ENCODE data around the gene RNF39.
A peak's percentile ranks its signal among the peaks of the same experiment; 100 is the strongest.
"Not testable (repeated sequence)": the region's sequence is repeated elsewhere in the genome, so short reads cannot be mapped to it uniquely, and the experiment has no call there.

RNF39 gene, protein sequence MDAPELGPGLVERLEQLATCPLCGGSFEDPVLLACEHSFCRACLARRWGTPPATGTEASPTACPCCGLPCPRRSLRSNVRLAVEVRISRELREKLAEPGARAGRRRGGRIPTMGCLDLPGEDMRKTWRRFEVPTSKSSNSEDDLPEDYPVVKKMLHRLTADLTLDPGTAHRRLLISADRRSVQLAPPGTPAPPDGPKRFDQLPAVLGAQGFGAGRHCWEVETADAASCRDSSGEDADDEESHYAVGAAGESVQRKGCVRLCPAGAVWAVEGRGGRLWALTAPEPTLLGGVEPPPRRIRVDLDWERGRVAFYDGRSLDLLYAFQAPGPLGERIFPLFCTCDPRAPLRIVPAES

DNA sequence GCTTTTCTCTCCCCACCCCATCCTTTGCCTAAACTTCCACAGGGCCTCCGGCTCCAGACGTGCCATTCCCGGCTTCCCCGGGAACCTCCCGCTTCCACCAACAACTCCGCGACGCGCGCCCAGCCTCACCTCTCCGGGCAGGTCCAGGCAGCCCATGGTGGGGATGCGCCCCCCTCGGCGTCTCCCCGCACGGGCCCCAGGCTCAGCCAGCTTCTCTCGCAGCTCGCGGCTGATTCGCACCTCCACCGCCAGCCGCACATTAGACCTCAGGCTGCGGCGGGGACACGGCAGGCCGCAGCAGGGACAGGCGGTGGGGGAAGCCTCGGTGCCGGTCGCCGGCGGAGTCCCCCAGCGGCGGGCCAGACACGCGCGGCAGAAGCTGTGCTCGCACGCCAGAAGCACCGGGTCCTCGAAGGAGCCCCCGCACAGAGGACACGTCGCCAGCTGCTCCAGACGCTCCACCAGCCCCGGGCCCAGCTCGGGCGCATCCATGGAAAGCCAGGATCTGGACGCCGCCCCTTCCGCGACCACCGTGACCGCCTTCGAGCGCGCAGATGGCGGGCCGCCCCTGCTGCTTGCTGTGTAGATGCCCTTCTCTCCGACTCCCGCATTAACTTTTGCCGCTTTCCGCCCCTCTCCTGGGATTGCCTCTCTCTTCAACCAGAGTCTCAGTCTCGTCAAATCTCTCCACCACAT, at the start of gene RNF39:
RNF39 (minus strand) TSS at position 676 of the 696 bp plus-strand sequence; CDS start at position 492, 184 bp downstream.
- no peak for DNase-seq (ENCODE audit: low spot score)

DNA sequence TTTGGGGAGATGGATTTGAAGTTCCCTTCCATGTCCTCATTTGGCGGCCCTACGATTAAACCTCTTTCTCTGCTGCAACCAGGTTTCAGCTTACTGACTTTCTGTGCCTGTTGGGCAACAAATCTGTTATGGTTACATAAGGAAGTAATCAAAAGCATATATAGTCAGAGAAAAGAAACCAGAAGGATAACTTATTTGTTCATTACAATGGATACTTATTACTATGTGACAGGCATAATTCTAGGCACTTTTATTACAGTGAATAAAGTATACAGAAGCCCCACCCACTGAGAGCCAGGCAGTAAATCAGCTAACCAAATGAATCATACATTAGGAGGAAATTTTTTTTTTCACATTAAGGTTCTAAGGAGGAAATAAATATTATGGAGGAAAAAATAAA, 46.9 kb upstream of the RNF39 start:
- no peak for DNase-seq (ENCODE audit: low spot score)

DNA sequence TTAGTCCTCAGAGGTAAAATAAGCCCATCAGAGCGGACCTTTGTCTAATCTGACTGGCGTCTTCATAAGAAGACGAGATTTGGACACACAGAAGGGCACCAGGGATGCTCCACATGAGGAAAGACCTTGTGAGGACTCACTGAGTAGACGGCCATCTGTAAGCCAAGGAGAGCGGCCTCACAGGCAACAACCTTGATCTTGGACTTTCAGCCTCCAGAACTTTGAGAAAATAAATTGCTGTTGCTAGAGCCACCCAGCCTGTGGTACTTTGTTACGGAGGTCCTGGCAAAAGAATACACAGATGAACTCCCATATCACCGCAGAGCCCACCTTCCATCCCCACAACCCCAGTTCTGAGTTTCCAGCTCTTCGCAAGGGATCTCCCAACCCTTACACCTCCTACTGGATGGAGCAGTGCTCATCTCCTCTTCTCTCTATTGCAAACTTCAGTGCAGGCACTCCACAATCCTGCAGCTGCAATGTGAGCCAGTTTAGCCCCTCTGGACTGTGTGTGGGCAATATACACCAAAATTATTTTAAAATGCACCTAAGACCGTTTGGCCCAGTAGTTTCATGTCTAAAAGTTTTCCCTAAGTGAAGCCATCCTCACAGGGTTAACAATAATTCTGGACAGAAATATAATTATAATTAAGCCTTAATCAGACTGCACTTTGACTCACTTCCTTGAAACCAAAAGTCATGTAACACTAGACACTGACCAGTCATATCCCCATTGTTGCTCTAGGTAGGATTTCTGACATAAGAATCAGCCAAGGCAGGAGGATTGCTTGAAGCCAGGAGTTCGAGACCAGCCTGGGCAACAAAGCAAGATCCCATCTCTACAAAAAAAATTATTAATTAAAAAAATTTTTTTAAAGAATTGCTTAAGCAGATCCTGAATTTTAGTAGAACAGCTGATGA, 46.1 kb upstream of the RNF39 start:
- no peak for DNase-seq (ENCODE audit: low spot score)

DNA sequence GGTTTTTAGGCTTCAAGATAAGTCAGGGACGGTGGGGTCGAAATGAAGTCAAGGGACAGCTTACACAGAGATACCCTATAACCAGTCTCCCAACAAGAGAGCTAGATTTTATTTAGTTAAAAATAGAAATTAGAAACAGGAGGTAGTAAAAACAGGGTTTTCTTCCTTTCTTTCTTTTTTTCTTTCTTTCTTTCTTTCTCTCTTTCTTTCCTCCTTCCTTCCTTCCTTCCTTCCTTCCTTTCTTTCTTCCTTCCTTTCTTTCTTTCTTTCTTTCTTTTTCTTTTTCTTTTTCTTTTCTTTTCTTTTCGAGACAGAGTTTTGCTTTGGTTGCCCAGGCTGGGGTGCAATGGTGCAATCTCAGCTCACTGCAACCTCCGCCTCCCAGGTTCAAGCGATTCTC, 43.1 kb upstream of the RNF39 start:
- DNase-seq (ENCODE audit: low spot score), result not testable (repeated sequence)

DNA sequence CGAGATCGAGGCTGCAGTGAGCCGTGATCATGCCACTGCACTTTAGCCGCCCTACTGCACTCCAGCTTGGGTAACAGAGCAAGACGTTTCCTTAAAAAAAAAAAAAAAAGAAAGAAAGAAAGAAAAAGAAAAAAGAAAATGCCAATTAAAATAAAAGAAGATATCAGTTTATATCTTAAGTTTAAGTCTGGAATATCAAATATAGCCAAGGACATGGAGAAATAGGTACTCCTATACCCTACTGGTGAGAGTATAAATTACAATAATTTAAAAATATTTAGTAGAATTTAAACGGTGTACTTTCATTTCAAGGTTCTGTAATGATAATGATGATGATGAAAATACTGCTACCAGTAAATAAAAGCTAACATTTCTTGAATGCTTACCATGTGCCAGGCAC, 41.2 kb upstream of the RNF39 start:
- DNase-seq (ENCODE audit: low spot score), result no peak

DNA sequence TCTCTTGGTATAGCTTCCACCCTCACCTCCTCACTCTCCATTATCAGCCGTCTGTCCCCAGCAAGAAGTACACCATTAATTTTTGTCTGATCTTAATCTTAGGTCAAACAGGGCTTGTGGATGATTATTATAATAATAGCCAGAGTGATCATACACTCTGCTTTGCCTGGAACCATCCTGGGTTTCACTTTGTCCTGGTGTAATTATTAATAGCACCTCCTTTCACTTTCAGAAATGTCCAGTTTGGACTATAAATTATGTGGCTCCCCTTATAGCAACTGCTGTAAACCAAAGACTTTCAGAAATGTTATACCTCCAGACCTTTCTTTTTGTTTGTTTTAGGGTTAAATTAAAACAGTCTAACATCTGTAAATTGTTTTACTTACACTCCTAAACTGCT, 38.3 kb upstream of the RNF39 start:
- DNase-seq (ENCODE audit: low spot score), result no peak

DNA sequence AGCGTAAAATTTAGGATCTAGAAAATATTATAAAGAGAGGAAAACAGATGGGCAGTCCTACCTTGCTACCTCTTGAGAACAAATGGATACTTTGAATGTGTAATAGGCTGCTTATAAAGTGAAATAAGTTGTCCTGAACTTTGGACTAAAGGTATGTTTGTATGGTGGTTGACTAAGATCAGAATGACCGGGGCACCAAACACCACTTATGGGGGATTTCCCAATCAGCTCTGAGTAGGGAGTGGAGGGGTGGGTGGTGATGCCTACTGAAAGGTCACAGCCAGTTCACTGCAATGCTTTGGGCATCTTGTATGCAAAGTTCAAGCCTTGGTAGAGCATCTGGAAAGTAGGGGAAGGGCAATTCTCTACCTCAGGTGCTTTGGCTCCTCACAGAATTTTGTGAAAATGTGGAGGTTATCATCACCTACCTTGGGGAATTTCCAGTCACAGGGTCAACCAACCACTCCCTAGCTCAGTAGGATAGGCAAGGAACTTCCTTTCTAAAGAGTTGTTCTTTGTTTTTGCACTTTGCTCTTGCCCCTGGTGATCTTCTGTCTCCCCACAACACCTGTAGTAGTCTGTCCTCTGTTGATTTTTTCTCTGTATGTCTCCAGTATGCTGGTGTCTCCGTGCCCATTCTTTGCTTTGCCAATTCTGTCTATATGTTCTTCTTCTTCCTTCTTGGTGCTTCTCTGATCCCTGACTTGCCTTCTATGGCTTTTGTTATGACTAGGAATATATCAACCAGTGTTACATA, 37.6 kb upstream of the RNF39 start, which contains the start of gene TRIM31:
TRIM31 (minus strand) TSS at position 88 of the 757 bp plus-strand sequence. CDS start 285 bp downstream, outside the sequence.
- no peak for DNase-seq (ENCODE audit: low spot score)

DNA sequence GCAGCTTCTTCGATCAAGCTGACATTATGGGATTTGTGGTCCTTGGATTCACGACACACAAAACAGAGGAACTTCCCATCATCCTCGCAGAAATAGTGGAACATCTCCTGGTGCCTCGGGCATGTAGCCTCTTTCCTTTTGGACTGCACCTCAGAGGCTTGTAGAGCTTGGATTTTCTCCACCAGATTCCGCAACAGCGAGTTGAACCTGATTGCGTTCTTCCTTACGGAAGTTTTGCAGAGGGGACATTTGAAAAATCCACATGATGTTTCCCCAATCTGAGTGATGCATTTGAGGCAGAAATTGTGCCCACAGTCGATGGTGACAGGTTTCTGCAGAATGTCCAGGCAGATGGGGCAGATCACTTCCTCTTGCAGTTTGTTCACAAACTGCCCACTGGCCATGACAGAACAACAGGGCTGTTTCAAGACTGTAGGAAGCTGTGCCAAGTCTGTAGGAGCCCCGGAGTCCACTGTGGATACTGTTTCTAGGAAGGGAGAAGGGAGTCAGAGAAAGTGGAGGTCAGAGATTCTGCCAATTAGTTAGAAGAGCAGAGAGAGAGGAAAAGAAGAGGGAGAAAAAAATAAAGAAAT, 36.9 kb upstream of the RNF39 start:
- DNase-seq (ENCODE audit: low spot score), result no peak

DNA sequence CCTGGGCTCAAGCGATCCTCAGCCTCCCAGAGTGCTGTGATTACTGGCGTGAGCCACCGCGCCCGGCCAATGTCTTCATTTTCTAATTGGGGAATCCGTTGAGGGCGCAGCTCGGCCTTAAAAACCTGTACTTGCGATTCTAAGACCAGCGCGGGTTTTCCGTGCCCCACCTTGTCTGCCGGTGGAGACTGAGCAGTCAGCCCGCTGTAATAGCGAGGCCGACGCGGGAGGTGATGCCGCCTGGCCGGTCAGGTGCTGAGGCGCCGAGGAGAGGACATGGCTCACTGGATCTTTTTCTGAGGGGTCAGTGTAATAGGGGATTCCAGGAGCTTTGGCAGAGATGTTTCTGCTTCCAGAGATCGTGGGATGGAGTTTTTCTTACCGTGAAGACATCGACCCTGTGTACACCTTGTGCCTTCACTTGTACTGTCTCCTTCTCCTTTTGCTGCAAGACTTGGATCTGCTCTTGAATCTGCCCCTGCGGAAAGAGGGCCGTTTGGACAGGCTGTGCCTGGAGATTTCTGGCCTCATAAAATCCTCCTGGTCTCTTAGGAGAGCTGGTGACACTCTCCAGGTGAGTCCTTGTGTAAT, 35.8 kb upstream of the RNF39 start:
- no peak for DNase-seq (ENCODE audit: low spot score)

DNA sequence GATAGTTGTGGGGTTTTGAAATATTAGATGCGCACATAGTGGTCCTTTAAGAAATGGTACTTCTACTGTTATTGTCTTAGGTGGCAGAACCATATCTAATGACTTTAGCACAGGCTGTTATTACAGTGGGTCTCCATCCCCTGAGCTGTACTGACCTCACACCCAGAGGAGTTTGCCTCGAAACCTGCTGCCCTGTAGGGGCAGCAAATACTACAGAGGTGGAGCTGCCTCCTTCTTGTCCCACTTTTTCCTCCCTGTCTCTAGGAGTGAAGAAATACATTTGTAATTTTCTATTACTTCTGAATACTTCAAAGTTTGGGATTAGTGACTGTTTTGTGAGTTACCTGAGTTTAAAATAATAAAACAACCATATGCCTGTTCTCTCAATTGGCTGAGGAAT, 29.1 kb upstream of the RNF39 start:
- DNase-seq (ENCODE audit: low spot score), result no peak

DNA sequence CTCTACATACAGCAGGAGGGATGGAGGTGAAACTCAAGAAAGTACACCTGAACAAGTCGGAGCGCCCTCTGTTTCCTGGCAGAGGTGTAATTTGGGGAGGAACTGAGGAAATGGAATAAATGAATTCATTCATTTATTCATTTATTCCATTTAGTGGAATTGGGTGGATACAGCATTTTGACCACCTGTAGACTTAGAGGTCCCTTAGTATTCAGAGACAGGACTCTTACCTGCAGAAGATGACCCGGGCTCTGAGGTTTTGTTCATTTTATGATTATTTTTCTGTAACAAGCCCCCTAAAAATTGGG, 28.3 kb upstream of the RNF39 start:
- no peak for DNase-seq (ENCODE audit: low spot score)

DNA sequence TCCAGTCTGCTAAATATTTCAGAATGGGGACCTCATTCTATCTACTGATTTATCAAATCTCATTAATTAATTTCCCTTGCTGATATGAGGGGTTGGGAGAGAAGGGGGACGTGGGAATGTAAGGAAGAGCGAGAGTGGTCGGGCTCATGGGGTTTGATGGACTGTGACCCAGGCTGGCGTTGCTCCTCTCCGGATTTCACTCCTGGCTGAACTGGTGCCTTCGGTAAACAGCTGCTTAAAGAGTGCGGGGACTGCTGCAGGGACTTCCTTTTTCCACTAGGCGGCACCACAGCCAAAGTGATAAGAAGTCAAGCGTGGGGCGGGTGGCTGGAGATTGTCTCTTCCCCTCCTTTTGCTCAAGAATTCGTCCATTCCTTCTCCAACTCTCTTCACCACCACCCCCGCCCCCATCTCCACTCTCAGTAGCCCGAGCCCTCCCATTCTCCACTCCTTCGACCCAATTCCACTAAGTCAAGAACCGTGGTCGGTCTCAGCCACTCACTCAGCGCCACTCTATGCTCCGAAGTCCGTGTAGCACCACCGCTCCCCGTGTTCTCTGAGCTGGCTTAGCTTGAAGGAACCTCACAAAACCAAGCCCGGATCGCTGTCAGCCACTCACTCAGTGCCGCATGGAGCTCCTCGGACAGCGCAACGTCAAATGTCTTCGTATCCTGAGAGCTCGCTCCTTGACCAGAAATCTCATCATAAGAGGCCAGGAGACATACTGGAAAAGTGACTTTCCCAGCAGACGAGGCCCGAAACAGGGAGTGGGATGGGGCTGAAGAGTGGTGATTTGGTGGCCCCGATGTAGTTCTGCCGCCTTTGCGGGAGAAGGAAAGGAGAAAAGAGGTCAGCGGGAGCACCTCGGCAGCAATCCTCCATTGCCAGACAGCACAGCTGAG, 27.7 kb upstream of the RNF39 start:
- peak; percentile 88 for DNase-seq (ENCODE audit: low spot score)

DNA sequence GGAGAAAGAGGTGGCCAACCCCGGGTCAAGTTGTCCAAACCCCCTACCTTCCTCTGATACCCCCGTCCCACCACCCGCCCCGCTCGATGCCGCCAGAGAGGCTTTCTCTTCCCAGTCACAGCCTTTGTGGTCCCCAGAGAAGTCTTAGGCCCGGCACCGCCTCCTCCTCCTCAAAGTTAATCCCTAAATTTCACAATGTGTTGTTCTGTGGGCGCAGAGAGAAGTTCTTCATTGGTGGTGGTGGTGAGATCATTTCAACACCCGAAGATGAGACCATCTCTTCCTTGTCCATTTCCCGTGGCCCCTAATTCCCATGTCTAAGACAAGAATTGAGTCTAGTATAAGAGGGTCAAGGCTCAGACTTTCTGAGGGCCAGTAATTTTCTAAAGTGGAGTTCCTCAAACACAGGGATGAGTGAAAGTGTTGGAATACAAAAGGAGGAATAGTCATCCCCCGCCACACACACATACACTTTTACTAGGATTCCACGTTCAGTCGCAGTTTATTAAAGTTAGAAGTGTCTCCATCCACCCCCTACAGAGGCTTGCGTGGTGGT, 26.9 kb upstream of the RNF39 start:
- DNase-seq (ENCODE audit: low spot score), result no peak

DNA sequence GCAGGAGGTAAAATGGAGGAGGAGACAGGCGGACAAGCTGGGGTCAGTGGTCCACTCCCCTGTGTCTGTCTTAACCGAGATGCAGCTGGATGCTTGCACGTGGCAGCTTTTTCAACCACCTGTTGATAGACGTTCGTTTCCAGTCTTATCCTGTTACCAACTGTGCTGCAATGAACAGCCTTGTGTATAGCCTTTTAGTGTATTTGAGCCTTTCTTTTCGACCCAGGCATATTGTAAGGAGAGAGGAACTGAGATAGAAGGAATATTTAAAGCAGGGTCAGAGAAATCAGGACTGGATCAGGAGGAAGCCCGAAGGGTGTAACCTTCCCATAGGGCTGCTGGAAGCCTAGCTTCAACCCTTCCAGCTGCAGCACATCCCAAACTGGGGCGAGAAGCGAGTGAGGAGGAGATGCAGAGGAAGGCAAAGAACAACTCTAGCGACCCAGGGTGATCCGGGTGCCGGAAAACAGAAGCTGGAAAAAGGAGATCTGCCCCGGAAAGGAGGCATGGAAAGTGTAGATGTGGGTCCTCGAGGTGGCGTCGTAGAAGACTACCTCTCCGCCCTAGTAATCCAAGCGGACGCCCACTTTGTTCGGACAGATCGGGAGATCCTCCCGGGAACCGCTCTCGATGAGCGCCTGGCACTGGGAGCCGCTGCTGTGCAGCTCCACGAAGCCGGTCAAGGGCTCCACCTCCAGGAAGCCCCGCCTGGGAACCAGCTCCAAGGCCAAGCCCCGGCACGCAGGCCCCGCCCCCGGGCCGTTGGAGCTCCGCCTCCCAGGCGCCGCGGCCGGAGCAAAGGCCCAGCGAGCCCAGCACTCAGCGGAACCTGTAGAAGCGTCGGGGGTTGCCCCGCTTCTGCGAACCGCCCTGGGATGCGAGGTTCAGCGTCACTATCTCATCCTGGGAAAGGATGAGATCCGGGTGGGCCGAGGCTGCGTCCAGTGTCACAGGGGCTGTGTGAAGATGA, 26.2 kb upstream of the RNF39 start:
- DNase-seq (ENCODE audit: low spot score), result peak; percentile 88

DNA sequence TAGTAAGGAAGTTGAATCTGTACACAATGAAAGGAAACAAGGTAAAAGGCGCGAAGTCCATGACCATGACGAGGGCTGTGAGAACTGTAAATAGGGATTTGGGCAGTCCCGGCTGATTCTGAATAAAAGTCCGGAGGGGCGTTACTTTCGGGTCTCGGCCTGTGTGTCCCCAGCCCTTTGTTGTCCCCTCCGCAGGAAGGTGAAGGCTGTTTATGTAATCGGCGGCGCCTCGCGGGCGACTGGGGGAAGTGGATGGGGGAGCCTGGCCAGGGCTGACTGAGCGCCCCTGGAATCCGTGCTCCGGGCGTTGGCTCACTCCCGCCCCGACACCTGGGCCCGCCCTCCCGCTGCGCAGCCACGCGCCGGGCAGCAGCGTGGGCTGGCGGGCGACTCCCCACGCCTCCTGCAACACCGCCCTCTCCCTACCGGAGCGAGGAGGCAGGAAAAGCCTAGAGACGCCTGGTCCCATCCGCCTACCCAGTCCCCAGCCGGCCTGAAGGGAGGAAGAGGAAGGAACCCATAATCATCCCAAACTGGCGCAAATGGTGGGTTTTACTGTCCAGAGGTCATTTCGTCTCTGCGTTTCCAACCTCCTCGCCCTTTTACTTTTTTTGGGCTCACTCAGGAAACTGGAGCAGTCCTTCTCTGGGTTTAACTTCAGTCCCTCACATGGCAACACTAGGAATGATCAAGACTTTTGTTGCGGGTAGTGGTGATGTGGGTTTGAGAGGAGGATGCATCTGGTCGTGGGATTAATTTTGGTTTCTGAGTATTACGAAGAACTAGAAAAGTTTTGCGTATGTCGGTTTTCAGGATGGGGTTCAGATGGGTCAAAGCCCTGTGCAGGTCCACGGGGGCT, 25.2 kb upstream of the RNF39 start:
- no peak for DNase-seq (ENCODE audit: low spot score)

DNA sequence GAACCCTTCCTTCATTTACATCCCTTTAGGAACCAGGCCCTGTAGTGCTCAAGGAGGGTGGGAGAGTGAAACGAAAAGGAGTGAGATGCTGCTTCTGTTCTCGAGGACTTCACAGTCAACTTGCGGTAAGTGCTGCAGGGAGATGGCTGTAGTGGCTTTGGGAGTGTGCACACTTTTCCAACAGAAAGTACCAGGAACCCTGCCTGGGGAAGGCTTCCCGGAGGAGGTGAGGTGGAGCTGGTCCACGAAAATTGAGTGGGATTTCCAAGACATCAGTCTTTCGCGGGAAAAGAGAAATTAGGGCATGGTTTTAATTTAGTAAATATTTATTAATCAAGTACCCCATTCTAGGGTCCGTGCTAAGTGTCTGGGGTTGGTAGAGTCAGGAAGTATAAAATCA, 24.6 kb upstream of the RNF39 start:
- no peak for DNase-seq (ENCODE audit: low spot score)
